IPS-15b (cell line): ENCODE results near the gene ARHGAP24.
"Not testable (repeated sequence)": the region's sequence is repeated elsewhere in the genome, so short reads cannot be mapped to it uniquely, and the experiment has no call there.

Experiments used
- H3K27me3 ChIP-seq: one replicate; pipeline ENCODE4 v1.6.1; 2013; ENCODE audit warnings: low read length; ENCODE audit not compliant: control insufficient read depth, insufficient read depth
- H3K36me3 ChIP-seq: one replicate; pipeline ENCODE4 v1.6.1; 2013; ENCODE audit warnings: low read length; ENCODE audit not compliant: control insufficient read depth, insufficient read depth
- H3K4me1 ChIP-seq: one replicate; pipeline ENCODE4 v1.6.1; 2013; ENCODE audit warnings: mild to moderate bottlenecking, low read length; ENCODE audit not compliant: control insufficient read depth, insufficient read depth
- H3K4me3 ChIP-seq: one replicate; pipeline ENCODE4 v1.5.1; 2013; ENCODE audit warnings: low read depth, low read length
- H3K9ac ChIP-seq: one replicate; pipeline ENCODE4 v1.6.1; 2013; ENCODE audit warnings: low read depth, mild to moderate bottlenecking, low read length
- H3K9me3 ChIP-seq: one replicate; pipeline ENCODE4 v1.6.1; 2013; ENCODE audit warnings: mild to moderate bottlenecking, low read length; ENCODE audit not compliant: control insufficient read depth, insufficient read depth

The ARHGAP24 gene

DNA sequence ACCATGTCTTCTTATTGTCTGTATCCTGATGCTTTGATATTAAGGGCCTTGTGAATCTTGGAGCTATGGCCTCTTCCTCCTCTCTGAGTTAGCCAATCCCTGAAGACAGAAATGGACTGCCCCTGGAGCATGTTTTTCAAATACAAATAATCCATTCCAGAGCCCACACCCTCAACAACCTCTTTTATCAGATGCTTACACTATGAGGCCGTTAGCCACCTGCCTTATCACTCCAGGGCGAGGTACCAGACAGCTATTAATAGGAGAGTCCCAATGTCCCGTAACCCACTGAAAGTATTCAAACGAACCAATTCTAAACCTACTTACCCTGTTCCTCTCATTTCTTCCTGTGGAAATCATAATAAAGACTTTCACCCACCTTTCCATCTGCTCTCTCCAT is 165.0 kb downstream of the ARHGAP24 start:
- H3K4me1 ChIP-seq: no peaks in the 10 kb centered on the region
- no peak overlapping the region for H3K9ac ChIP-seq
- no peaks in the 10 kb centered on the region for H3K36me3 ChIP-seq

DNA sequence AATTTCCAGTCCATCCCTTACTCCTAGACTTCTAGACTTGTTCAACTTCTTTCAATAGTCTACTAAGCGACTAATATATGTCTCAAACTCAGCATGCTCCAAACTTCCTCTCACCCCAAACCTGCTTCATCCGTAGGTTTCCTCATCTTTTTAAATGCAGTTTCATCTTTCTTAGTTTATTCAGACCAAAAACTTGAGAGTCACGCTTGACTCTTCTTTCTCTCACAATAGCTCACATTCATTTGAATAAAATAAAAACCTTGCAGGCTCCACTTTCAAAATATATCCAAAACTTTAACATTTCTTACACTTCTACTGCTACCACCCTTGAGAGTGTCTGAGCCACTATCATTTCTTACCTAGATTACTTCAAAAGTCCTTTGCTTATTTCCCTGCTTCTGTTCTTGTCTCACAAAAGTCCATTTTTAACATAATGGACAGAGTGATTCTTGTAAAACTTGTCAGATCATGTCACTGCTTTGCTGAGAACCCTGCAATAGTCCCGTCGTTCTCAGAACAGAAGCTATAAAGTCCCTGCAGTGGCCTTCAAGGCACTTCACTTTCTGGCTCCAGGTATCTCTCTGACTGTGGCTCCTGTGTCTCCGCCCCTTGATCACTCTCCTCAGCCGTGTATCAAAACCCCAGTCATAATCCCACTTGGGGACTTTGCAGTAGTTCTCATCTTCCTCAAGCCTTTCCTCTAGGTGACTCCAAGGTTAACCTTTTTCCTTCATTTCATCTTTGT is 167.6 kb downstream of the ARHGAP24 start:
- Histone ChIP-seq H3K9me3 (no peaks in the 10 kb centered on the region), H3K27me3 (no peaks in the 10 kb centered on the region), H3K4me3 (no peak overlapping the region), H3K4me1 (no peaks in the 10 kb centered on the region), H3K36me3 (no peaks in the 10 kb centered on the region), H3K9ac (no peak overlapping the region)

More for the DNA sequence above, 165.0 kb downstream of the ARHGAP24 start:
- no peaks in the 10 kb centered on the region for H3K9me3 ChIP-seq
- H3K27me3 ChIP-seq: no peaks in the 10 kb centered on the region
- no peak overlapping the region for H3K4me3 ChIP-seq

DNA sequence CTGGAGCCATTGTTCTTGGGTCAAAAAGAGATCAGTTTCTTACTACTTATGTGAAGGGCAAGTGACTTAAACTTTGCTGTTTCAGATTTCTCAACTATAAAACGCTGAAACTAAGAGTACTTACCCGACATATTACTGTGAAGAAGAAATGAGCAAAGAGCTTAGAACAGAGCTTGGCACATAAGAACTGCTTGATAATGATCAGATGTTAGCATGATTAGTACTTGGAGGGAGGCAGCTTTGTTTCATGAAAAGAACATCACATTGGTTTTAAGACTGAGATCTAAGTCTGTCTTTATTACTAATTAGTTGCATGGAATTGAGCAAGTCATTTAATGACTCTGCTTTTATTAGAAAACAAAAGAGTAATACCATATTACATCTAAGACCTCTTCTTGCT is 169.1 kb downstream of the ARHGAP24 start:
- no peak overlapping the region for H3K9ac ChIP-seq
- no peak overlapping the region for H3K4me3 ChIP-seq
- no peaks in the 10 kb centered on the region for H3K27me3 ChIP-seq
- H3K4me1 ChIP-seq: no peaks in the 10 kb centered on the region
- H3K9me3 ChIP-seq: no peaks in the 10 kb centered on the region
- H3K36me3 ChIP-seq: no peaks in the 10 kb centered on the region

DNA sequence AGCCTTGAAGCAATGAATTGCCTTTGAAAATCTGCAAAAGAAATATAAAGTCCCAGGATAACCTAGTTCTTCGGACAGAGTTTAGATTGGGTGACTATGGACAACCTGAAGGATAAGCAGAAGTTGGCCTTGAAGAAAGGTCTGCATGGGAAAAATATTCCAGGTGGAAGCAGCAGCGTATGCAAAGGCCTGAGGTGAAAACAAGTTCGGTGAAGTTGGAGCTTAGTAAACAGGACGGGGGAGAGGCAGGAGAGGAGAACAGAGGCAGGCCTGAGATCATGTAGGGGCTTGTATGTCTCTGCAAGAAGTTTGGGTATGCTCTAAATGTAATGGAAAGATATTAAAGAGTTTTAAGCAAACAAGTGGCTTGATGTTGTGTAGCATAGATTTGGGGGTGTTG is 176.0 kb downstream of the ARHGAP24 start:
- Histone ChIP-seq H3K9me3 (no peaks in the 10 kb centered on the region), H3K27me3 (no peaks in the 10 kb centered on the region), H3K9ac (no peak overlapping the region), H3K4me1 (no peaks in the 10 kb centered on the region), H3K4me3 (no peak overlapping the region), H3K36me3 (no peaks in the 10 kb centered on the region)

DNA sequence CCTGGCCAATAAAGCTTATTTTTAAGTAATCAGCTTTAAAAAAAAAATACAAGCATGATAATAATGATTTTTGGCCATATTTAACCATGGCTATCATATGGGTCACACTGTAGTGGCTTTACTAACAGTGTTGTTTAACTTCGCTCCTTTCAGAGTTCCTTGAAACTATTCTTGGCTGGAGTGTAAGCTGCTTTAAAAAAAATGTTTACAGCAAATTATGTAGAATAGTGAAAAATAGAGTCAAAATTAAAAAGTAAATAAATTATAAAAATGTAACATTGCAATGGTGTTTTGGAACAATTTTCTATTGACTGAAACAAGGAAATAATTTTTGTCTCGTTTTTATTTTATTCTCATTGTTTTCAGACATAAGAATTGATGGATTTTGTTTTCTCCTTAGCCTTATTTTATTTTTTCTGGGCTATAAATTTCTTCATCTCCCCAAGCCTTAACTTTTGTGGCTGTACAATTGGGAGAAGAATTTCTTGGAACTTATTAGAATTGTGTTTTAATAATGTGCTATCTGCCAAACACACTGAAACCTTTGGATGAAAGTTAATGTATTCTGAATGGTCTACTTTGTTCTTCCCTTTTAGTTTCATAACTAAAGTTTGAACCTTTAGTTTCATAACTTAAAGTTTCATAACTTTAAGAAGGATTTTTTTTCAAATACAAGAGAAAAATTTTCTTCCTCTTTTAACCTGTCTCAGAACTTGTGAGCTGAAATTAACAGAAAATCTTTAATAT is 182.0 kb downstream of the ARHGAP24 start:
- no peak overlapping the region for H3K9ac ChIP-seq
- H3K27me3 ChIP-seq: no peaks in the 10 kb centered on the region

DNA sequence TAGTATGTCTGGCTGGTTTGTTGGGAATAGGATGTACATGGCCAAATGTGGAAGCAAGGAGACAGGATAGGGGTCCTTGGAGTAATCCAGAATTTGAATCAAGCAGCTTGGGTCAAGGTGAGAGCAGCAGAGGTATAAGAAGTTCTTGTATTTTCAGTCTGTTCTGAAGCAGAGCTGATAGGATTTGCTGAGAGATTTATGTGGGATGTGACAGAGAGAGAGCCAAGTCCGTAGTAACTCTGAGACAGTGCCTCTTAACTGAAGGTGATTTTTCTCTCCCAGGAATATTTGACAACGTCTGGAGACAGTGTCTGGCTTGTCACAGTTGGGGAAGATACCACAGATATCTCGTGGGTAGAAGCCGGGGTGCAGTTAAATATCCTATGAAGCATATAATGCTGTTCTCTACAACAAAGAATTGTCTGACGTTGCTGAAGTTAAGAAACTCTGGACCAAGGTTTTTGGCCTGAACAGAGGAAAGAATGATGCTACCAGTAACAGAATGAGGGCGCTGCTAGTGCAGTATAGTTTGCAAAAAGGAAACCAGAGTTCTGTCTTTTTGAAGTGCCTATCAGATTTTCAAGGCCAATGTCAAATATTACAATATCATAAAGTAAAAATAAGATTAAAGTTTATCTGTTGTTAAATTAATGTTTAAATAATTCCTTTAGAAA is 184.0 kb downstream of the ARHGAP24 start:
- no peaks in the 10 kb centered on the region for H3K9me3 ChIP-seq
- no peaks in the 10 kb centered on the region for H3K27me3 ChIP-seq
- H3K36me3 ChIP-seq: no peaks in the 10 kb centered on the region
- no peaks in the 10 kb centered on the region for H3K4me1 ChIP-seq
- no peak overlapping the region for H3K4me3 ChIP-seq
- H3K9ac ChIP-seq: no peak overlapping the region

More for the DNA sequence above, 182.0 kb downstream of the ARHGAP24 start:
- H3K9me3 ChIP-seq: no peaks in the 10 kb centered on the region
- no peaks in the 10 kb centered on the region for H3K4me1 ChIP-seq
- H3K36me3 ChIP-seq: no peaks in the 10 kb centered on the region
- H3K4me3 ChIP-seq: no peak overlapping the region

DNA sequence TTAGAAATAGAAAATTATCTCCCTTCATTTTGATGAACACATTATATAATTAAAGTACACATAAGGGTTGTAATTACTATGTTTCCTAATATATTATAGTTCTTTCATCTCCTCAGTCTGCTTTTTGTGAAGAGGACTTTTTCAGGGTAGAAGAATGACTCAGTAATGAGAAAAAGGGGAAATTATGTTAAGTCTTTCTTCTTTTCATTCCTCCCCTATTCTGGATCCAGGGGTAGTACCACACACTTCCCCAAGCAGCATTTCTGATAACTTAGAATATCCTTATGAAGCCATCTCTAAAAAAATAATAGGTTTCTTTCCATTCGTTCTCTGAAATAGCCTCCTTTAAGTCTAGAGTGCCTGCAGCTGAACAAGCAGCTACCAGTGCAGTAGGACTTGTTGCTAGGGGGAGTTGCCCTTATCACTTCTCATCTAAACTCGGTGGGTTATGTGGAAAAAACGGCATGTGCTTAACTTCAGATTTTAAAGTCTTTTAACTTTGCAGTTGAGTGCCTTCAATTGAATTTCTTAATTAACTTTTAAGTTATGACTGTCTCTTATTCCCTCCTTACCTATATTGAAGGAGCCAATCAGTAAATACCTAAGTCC is 184.8 kb downstream of the ARHGAP24 start:
- Histone ChIP-seq H3K27me3 (no peaks in the 10 kb centered on the region), H3K36me3 (no peaks in the 10 kb centered on the region), H3K9me3 (no peaks in the 10 kb centered on the region), H3K9ac (no peak overlapping the region), H3K4me1 (no peaks in the 10 kb centered on the region), H3K4me3 (no peak overlapping the region)

DNA sequence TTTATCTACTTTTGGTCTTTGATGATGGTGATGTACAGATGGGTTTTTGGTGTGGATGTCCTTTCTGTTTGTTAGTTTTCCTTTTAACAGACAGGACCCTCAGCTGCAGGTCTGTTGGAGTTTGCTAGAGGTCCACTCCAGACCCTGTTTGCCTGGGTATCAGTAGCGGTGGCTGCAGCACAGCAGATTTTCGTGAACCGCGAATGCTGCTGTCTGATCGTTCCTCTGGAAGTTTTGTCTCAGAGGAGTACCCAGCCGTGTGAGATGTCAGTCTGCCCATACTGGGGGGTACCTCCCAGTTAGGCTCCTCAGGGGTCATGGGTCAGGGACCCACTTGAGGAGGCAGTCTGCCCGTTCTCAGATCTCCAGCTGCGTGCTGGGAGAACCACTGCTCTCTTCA is 191.7 kb downstream of the ARHGAP24 start:
- H3K9me3 ChIP-seq, H3K27me3 ChIP-seq: not testable (repeated sequence)

DNA sequence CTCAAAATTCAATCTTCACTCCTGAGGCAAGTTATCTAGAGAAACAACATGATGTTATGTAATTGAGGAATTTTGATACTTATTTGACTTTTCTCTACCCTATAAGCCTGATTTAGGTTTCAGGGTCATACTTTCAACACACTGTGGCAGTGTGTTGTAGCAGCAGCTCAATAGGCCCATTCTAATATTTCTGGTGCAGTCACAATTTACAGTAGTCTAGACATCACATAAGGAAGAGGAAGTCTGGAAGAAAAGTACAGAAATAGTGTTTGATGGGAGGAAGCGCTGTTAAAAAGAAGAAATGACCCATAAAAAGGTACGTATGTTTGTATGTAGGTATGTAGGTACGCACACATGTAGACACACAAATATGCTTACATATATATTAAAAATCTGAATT is 194.3 kb downstream of the ARHGAP24 start:
- Histone ChIP-seq H3K27me3 (no peaks in the 10 kb centered on the region), H3K36me3 (no peaks in the 10 kb centered on the region), H3K4me1 (peaks cover 6% of the 10 kb centered on the region), H3K9me3 (no peaks in the 10 kb centered on the region), H3K9ac (no peak overlapping the region), H3K4me3 (no peak overlapping the region)

More for the DNA sequence above, 191.7 kb downstream of the ARHGAP24 start:
- H3K9ac ChIP-seq, H3K4me1 ChIP-seq, H3K4me3 ChIP-seq, H3K36me3 ChIP-seq: not testable (repeated sequence)

DNA sequence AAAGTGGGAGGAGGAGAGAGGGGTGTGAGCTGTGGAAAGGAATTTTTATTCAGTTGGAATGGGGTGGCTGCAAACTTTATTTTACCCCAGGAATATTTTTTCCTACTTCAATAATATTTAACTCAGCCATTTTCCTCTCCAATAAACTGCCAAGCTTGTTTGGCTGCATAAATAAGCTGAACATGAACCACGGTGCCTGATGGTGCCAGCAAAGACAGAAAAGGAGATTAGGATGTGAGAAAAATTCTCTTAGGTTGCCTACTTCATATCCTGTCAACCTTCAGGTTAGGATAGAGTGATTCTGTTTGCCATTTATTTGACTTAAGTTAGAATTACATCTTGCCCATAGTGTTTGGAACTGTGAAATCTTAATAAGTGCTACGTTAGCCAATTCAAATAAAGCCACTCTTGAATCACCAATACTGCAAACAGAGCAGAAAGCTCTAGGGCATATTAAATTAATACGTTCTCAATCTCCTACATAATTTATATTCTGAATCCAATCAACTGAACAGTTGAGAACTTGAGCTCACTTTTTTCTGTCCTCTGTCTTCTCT is 195.1 kb downstream of the ARHGAP24 start:
- Histone ChIP-seq H3K9me3 (no peaks in the 10 kb centered on the region), H3K9ac (no peak overlapping the region), H3K4me3 (no peak overlapping the region), H3K27me3 (no peaks in the 10 kb centered on the region), H3K4me1 (peaks cover 9% of the 10 kb centered on the region), H3K36me3 (no peaks in the 10 kb centered on the region)

DNA sequence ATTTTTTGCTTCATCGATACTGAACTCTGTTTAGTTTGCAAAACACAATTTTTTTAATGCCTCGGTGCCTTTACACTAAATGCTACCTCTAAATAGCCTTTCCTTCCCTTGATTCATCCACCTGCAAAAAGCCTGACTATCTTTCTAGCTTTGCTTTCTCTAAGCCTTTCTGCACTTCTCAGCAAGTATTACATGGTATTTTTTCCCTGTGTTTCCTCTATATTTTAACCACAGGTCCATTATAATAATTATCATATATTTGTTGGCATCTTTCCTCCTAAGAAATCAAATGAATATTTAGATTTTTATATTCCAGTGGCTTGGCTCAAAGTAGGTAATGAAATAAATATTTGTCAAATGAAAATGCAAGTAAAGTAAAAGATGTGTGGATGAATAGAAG is 196.2 kb downstream of the ARHGAP24 start:
- Histone ChIP-seq H3K9me3 (no peaks in the 10 kb centered on the region), H3K36me3 (no peaks in the 10 kb centered on the region), H3K27me3 (no peaks in the 10 kb centered on the region), H3K4me3 (no peak overlapping the region), H3K9ac (no peak overlapping the region), H3K4me1 (peaks cover 10% of the 10 kb centered on the region)
